IgD-negative memory B cell (primary cell): ENCODE data around the gene GFER. TPM values are rescaled to one million over a fixed set of nuclear protein-coding genes. Genes with fewer than 3 reads are reported as not detected.
A peak's percentile ranks its signal among the peaks of the same experiment; 100 is the strongest.

Experiments used
- H3K27ac Mint-ChIP-seq, 3 donors: one replicate each; pipeline ENCODE4 v1.8.0; 2020 to 2022; ENCODE audit warnings: mild to moderate bottlenecking in 3 of 3, mixed read lengths in 3 of 3, moderate library complexity in 1 of 3
- H3K27me3 Mint-ChIP-seq: one replicate; pipeline ENCODE4 v1.8.0; 2021; ENCODE audit warnings: mixed read lengths
- H3K36me3 Mint-ChIP-seq: one replicate; pipeline ENCODE4 v1.8.0; 2020; ENCODE audit warnings: mild to moderate bottlenecking, mixed read lengths
- H3K4me1 Mint-ChIP-seq, 3 donors: one replicate each; pipeline ENCODE4 v1.8.0; 2020 to 2022; ENCODE audit warnings: mixed read lengths in 3 of 3, mild to moderate bottlenecking in 1 of 3
- H3K4me3 Mint-ChIP-seq, 4 donors: one replicate each; pipeline ENCODE4 v1.8.0; 2020 to 2022; ENCODE audit warnings: mild to moderate bottlenecking in 4 of 4, mixed read lengths in 4 of 4, moderate library complexity in 3 of 4
- H3K9me3 Mint-ChIP-seq, 3 donors: one replicate each; pipeline ENCODE4 v1.8.0; 2020 to 2021; ENCODE audit warnings: mixed read lengths in 3 of 3, mild to moderate bottlenecking in 1 of 3
- polyA plus RNA-seq: library from polyadenylated mRNA; unstranded; fragments of 300-500 nt; fragmentation: Illumina TruSeq; gene quantifications from one replicate; pipeline ENCODE4 v1.2.3, GENCODE V29; 2021

The GFER gene
- polyA plus RNA-seq, 1 donor from 2014 or later, result 39.0 TPM

GRCh38 chr16:2001035-2001434 is 17.0 kb downstream of the GFER start:
- Mint-ChIP-seq H3K4me1 (peaks cover 0 to 2% (median 1%) of the 10 kb centered on the region in 3 donors), H3K9me3 (no peaks in the 10 kb centered on the region), H3K27me3 (no peaks in the 10 kb centered on the region), H3K36me3 (peaks cover 1% of the 10 kb centered on the region), H3K4me3 (no peak overlapping the region), H3K27ac (no peak overlapping the region)

- Mint-ChIP-seq H3K9me3 (no peaks in the 10 kb centered on the region), H3K4me1 (peaks cover 0 to 3% (median 1%) of the 10 kb centered on the region in 3 donors), H3K27me3 (no peaks in the 10 kb centered on the region), H3K4me3 (no peak overlapping the region), H3K36me3 (peaks cover 1% of the 10 kb centered on the region), H3K27ac (peak overlapping the region in 1 of 3 donors; percentile 80)
These were observed 17.7 kb downstream of the GFER start for GRCh38 chr16:2001456-2002355.

- no peaks in the 10 kb centered on the region for H3K9me3 Mint-ChIP-seq
- H3K4me1 Mint-ChIP-seq, result peaks cover 0 to 7% (median 4%) of the 10 kb centered on the region in 3 donors
- no peaks in the 10 kb centered on the region for H3K27me3 Mint-ChIP-seq
- H3K36me3 Mint-ChIP-seq, result peaks cover 1% of the 10 kb centered on the region
- H3K27ac Mint-ChIP-seq, result peak overlapping the region in 1 of 3 donors; percentile 80
- H3K4me3 Mint-ChIP-seq, result no peak overlapping the region
These were observed 18.6 kb downstream of the GFER start for GRCh38 chr16:2002406-2003230.

GRCh38 chr16:2003231-2003826 is 19.3 kb downstream of the GFER start:
- H3K9me3 Mint-ChIP-seq, result no peaks in the 10 kb centered on the region
- no peaks in the 10 kb centered on the region for H3K27me3 Mint-ChIP-seq
- H3K27ac Mint-ChIP-seq, result no peak overlapping the region
- H3K4me3 Mint-ChIP-seq, result peak overlapping the region in 1 of 4 donors; percentile 40
- H3K4me1 Mint-ChIP-seq, result peaks cover 2 to 12% (median 11%) of the 10 kb centered on the region in 3 donors
- H3K36me3 Mint-ChIP-seq, result peaks cover under 1% of the 10 kb centered on the region

- no peaks in the 10 kb centered on the region for H3K27me3 Mint-ChIP-seq
- H3K36me3 Mint-ChIP-seq, result no peaks in the 10 kb centered on the region
- peak overlapping the region in 1 of 4 donors; percentile 40 for H3K4me3 Mint-ChIP-seq
- H3K4me1 Mint-ChIP-seq, result peaks cover 9 to 17% (median 16%) of the 10 kb centered on the region in 3 donors
- no peaks in the 10 kb centered on the region for H3K9me3 Mint-ChIP-seq
- no peak overlapping the region for H3K27ac Mint-ChIP-seq
These were observed 20.0 kb downstream of the GFER start for GRCh38 chr16:2003827-2004641.

GRCh38 chr16:2004795-2005517 is 21.0 kb downstream of the GFER start:
- Mint-ChIP-seq H3K36me3 (no peaks in the 10 kb centered on the region), H3K9me3 (no peaks in the 10 kb centered on the region), H3K27me3 (no peaks in the 10 kb centered on the region), H3K4me3 (no peak overlapping the region), H3K27ac (no peak overlapping the region), H3K4me1 (peaks cover 11 to 17% (median 16%) of the 10 kb centered on the region in 3 donors)

- Mint-ChIP-seq H3K4me3 (peak overlapping the region in 2 of 4 donors; percentile 7 to 53), H3K36me3 (no peaks in the 10 kb centered on the region), H3K4me1 (peaks cover 15 to 22% (median 20%) of the 10 kb centered on the region in 3 donors), H3K27me3 (no peaks in the 10 kb centered on the region), H3K9me3 (no peaks in the 10 kb centered on the region), H3K27ac (no peak overlapping the region)
These were observed 21.7 kb downstream of the GFER start for GRCh38 chr16:2005646-2006045.

- H3K36me3 Mint-ChIP-seq, result no peaks in the 10 kb centered on the region
- peaks cover 15 to 22% (median 20%) of the 10 kb centered on the region in 3 donors for H3K4me1 Mint-ChIP-seq
- peak overlapping the region in 3 of 4 donors; percentile 7 to 71 (median 33) for H3K4me3 Mint-ChIP-seq
- H3K27me3 Mint-ChIP-seq, result no peaks in the 10 kb centered on the region
- peak overlapping the region in 2 of 3 donors; percentile 53 to 88 for H3K27ac Mint-ChIP-seq
- no peaks in the 10 kb centered on the region for H3K9me3 Mint-ChIP-seq
These were observed 22.3 kb downstream of the GFER start for GRCh38 chr16:2006317-2006716.

- peaks cover 15 to 22% (median 20%) of the 10 kb centered on the region in 3 donors for H3K4me1 Mint-ChIP-seq
- no peaks in the 10 kb centered on the region for H3K27me3 Mint-ChIP-seq
- H3K4me3 Mint-ChIP-seq, result peak overlapping the region in 3 of 4 donors; percentile 43 to 93 (median 93)
- H3K27ac Mint-ChIP-seq, result peak overlapping the region in 1 of 3 donors; percentile 90
- no peaks in the 10 kb centered on the region for H3K36me3 Mint-ChIP-seq
- H3K9me3 Mint-ChIP-seq, result no peaks in the 10 kb centered on the region
These were observed 23.3 kb downstream of the GFER start for GRCh38 chr16:2007081-2007836.

GRCh38 chr16:2008009-2008526 is 24.1 kb downstream of the GFER start:
- no peaks in the 10 kb centered on the region for H3K27me3 Mint-ChIP-seq
- peaks cover 15 to 22% (median 20%) of the 10 kb centered on the region in 3 donors for H3K4me1 Mint-ChIP-seq
- H3K4me3 Mint-ChIP-seq, result peak overlapping the region; percentile 81 to 93 (median 92)
- peak overlapping the region; percentile 80 to 93 (median 90) for H3K27ac Mint-ChIP-seq
- H3K9me3 Mint-ChIP-seq, result no peaks in the 10 kb centered on the region
- H3K36me3 Mint-ChIP-seq, result no peaks in the 10 kb centered on the region

GRCh38 chr16:2008631-2009163 is 24.7 kb downstream of the GFER start:
- Mint-ChIP-seq H3K4me1 (peaks cover 15 to 22% (median 20%) of the 10 kb centered on the region in 3 donors), H3K36me3 (no peaks in the 10 kb centered on the region), H3K4me3 (peak overlapping the region; percentile 81 to 93 (median 92)), H3K27ac (peak overlapping the region; percentile 82 to 93 (median 90)), H3K27me3 (no peaks in the 10 kb centered on the region), H3K9me3 (no peaks in the 10 kb centered on the region)

- no peaks in the 10 kb centered on the region for H3K9me3 Mint-ChIP-seq
- H3K4me1 Mint-ChIP-seq, result peaks cover 15 to 22% (median 20%) of the 10 kb centered on the region in 3 donors
These were observed 25.2 kb downstream of the GFER start for GRCh38 chr16:2009164-2009711.

More at GRCh38 chr16:2009164-2009711, 25.2 kb downstream of the GFER start:
- no peaks in the 10 kb centered on the region for H3K27me3 Mint-ChIP-seq
- peak overlapping the region; percentile 81 to 93 (median 92) for H3K4me3 Mint-ChIP-seq
- no peaks in the 10 kb centered on the region for H3K36me3 Mint-ChIP-seq
- peak overlapping the region in 2 of 3 donors; percentile 82 to 93 for H3K27ac Mint-ChIP-seq
